Measurements from ENCODE around the gene INTS2. TPM values are rescaled to one million over a fixed set of nuclear protein-coding genes. Genes with fewer than 3 reads are reported as not detected.

The INTS2 gene
- total RNA-seq, 1 experiment from 2014 or later: 11.8 TPM

DNA sequence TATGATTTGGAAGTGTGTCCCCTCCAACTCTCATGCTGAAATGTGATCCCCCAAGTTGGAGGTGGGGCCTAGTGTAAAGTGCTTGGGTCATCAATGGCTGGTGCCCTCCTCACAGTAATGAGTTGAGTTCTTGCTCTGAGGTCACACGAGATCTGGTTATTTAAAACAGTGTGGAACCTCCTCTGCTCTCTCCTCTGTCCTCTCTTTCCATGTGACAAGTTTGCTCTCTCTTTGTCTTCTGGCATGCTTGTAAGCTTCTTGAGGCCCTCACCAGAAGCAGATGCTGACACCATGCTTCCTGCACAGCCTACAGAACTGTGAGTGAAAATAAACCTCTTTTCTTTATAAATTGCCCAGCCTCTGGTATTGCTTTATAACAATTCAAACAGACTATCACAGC, 84.3 kb downstream of the INTS2 start:
- no peak for DNase-seq (ENCODE audit: unreplicated experiment)
- ChIA-PET CTCF (interaction anchor here (0.7 to 6.1 kb wide), 3 partner anchors 10 to 426 kb away, joined by 3 to 28 read pairs (median 3); no protein-coding TSS in a partner anchor), POLR2A (interaction anchor here (1.0 to 1.7 kb wide), 2 partner anchors 10 to 20 kb away, joined by 4 read pairs; partner anchors contain the start of gene BRIP1)
- Mint-ChIP-seq H3K27ac (ENCODE audit: low read depth, unreplicated experiment) (no peak overlapping the region), H3K9me3 (ENCODE audit: unreplicated experiment) (no peaks in the 10 kb centered on the region), H3K27me3 (ENCODE audit: insufficient read depth, unreplicated experiment) (no peaks in the 10 kb centered on the region), H3K4me1 (ENCODE audit: insufficient read depth, unreplicated experiment) (no peaks in the 10 kb centered on the region), H3K4me3 (ENCODE audit: unreplicated experiment) (no peak overlapping the region), H3K36me3 (ENCODE audit: insufficient read depth, unreplicated experiment) (peaks cover 6% of the 10 kb centered on the region)
- BruUV-seq (replicated peaks): no TSS peak
- intact Hi-C loops (cut with micrococcal nuclease): no loop called here
- TF ChIP-seq, protein P1, sequence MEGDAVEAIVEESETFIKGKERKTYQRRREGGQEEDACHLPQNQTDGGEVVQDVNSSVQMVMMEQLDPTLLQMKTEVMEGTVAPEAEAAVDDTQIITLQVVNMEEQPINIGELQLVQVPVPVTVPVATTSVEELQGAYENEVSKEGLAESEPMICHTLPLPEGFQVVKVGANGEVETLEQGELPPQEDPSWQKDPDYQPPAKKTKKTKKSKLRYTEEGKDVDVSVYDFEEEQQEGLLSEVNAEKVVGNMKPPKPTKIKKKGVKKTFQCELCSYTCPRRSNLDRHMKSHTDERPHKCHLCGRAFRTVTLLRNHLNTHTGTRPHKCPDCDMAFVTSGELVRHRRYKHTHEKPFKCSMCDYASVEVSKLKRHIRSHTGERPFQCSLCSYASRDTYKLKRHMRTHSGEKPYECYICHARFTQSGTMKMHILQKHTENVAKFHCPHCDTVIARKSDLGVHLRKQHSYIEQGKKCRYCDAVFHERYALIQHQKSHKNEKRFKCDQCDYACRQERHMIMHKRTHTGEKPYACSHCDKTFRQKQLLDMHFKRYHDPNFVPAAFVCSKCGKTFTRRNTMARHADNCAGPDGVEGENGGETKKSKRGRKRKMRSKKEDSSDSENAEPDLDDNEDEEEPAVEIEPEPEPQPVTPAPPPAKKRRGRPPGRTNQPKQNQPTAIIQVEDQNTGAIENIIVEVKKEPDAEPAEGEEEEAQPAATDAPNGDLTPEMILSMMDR (IDR thresholded peaks at IDR 0.05; ENCODE audit: unreplicated experiment): no peak

DNA sequence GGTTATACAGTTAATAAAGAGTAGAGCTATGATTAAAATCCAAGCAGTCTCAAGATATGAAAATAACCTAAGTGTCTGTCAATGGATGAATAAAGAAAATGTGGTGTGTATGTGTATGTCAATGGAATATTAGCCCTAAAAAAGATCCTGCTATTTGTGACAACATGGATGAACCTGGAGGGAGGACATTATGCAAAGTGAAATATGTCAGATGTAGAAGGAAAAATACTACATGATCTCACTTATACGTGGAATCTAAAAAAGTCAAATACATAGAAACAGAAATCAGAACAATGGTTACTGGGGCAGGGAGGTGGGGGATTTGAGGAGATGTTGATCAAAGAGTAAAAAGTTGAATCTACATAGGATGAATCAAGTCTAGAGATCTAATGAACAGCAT, 84.9 kb downstream of the INTS2 start:
- H3K27ac Mint-ChIP-seq (ENCODE audit: low read depth, unreplicated experiment): no peak overlapping the region
- TF ChIP-seq, protein P1 (IDR thresholded peaks at IDR 0.05; ENCODE audit: unreplicated experiment): no peak
- peaks cover 6% of the 10 kb centered on the region for H3K36me3 Mint-ChIP-seq (ENCODE audit: insufficient read depth, unreplicated experiment)
- no peak for DNase-seq (ENCODE audit: unreplicated experiment)
- H3K4me1 Mint-ChIP-seq (ENCODE audit: insufficient read depth, unreplicated experiment): no peaks in the 10 kb centered on the region
- no peaks in the 10 kb centered on the region for H3K27me3 Mint-ChIP-seq (ENCODE audit: insufficient read depth, unreplicated experiment)
- intact Hi-C loops (cut with micrococcal nuclease): no loop called here
- ChIA-PET CTCF (interaction anchor here (0.7 to 6.1 kb wide), 5 partner anchors 9 to 367 kb away, joined by 3 to 28 read pairs (median 3); no protein-coding TSS in a partner anchor), POLR2A (interaction anchor here (1.7 kb wide), 1 partner anchor 21 kb away, joined by 4 read pairs; the partner anchor contains the start of gene BRIP1)
- H3K9me3 Mint-ChIP-seq (ENCODE audit: unreplicated experiment): no peaks in the 10 kb centered on the region
- no peak overlapping the region for H3K4me3 Mint-ChIP-seq (ENCODE audit: unreplicated experiment)
- BruUV-seq (replicated peaks): no TSS peak

DNA sequence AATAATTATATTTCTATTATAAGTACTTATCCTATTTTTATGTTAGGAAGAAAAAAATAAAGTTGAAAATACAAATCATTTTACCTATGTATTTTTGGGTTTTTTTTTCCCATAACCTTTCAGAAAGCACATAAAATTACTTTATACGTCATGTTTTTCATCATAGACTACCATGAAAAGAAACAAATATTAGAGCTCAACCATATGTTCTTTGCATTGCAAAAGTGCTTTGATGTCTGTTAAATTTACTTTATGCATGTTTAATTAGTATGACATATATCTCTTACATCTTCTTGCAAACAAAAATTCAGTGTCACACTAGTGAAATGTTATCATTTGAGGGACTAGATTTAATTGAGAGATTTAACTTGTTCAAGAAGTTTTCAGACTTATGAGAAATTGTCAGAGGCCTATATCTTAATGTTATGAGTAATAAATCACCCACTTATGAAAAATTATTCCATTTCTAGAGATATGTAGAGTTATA, 88.4 kb downstream of the INTS2 start:
- Mint-ChIP-seq H3K4me3 (ENCODE audit: unreplicated experiment) (no peak overlapping the region), H3K27ac (ENCODE audit: low read depth, unreplicated experiment) (no peak overlapping the region), H3K4me1 (ENCODE audit: insufficient read depth, unreplicated experiment) (no peaks in the 10 kb centered on the region), H3K27me3 (ENCODE audit: insufficient read depth, unreplicated experiment) (no peaks in the 10 kb centered on the region), H3K36me3 (ENCODE audit: insufficient read depth, unreplicated experiment) (peaks cover 6% of the 10 kb centered on the region), H3K9me3 (ENCODE audit: unreplicated experiment) (no peaks in the 10 kb centered on the region)
- BruUV-seq (replicated peaks): no TSS peak
- CTCF ChIA-PET: interaction anchor here (0.6 to 1.6 kb wide), 3 partner anchors 204 to 1609 kb away, joined by 4 to 8 read pairs (median 6); no protein-coding TSS in a partner anchor
- DNase-seq (ENCODE audit: unreplicated experiment): no peak
- TF ChIP-seq, protein P1 (IDR thresholded peaks at IDR 0.05; ENCODE audit: unreplicated experiment): no peak
- intact Hi-C loops (cut with micrococcal nuclease): loop anchor here (5.0 kb wide), 2 partner anchors 257 to 287 kb away; no protein-coding TSS in a partner anchor
- POLR2A ChIA-PET: interaction anchor here (1.0 kb wide), 1 partner anchor 23 kb away, joined by 4 read pairs; no protein-coding TSS in a partner anchor

DNA sequence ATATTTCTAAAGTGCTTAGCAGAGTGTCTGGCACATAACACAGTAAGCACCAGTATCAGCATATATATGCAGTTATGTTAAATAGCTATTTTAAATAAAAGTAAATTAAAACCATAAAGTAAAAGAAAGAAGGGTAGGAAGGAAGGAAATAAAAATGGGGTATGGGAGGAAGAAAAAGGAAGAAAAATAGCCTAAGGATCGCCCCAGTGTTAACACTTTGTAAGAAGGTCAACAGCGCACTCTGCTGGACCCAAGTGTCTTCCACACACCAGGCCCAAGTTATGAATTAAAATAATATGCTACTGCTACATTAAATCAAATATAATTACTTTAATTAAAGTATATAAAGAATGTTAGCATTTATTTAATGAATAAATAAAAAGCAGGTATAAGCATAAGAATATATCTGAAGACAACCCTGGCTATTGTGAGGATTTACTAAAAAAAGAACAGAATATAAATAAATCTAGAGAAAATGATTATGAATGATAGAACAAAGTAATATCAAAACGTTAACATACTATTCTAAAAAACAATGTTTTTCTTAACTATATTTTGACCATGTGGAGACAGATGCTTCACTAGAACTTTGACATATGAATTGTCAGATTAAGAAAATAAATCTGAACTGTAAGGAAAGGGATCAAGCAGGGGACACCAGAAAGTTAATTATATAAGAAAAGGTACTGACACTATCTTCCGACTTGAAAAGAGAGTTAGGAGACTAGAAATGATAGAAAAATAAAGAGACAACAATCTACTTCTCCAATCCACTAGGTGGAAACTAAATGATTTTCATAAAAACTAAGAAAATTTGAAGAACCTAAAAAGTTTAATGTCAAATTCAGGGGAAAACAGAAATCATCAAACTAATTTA, 90.4 kb downstream of the INTS2 start:
- POLR2A ChIA-PET: interaction anchor here (0.6 to 1.2 kb wide), 2 partner anchors 85 to 202 kb away, joined by 4 to 5 read pairs; no protein-coding TSS in a partner anchor
- H3K27ac Mint-ChIP-seq (ENCODE audit: low read depth, unreplicated experiment): no peak overlapping the region
- H3K9me3 Mint-ChIP-seq (ENCODE audit: unreplicated experiment): no peaks in the 10 kb centered on the region
- H3K4me3 Mint-ChIP-seq (ENCODE audit: unreplicated experiment): no peak overlapping the region
- H3K36me3 Mint-ChIP-seq (ENCODE audit: insufficient read depth, unreplicated experiment): peaks cover 6% of the 10 kb centered on the region
- no peaks in the 10 kb centered on the region for H3K4me1 Mint-ChIP-seq (ENCODE audit: insufficient read depth, unreplicated experiment)
- CTCF ChIA-PET: interaction anchor here (0.6 to 2.1 kb wide), 45 partner anchors 8 to 1119 kb away, joined by 3 to 59 read pairs (median 4); no protein-coding TSS in a partner anchor
- peak; percentile 82 for DNase-seq (ENCODE audit: unreplicated experiment)
- TF ChIP-seq, protein P1 (IDR thresholded peaks at IDR 0.05; ENCODE audit: unreplicated experiment): peak; percentile 75
- intact Hi-C loops (cut with micrococcal nuclease): loop anchor here (1.0 to 5.0 kb wide), 6 partner anchors 201 to 425 kb away; no protein-coding TSS in a partner anchor
- no TSS peak for BruUV-seq (replicated peaks)
- no peaks in the 10 kb centered on the region for H3K27me3 Mint-ChIP-seq (ENCODE audit: insufficient read depth, unreplicated experiment)
